ENCODE measurements around the gene SMIM3.
"Not testable (repeated sequence)": the region's sequence is repeated elsewhere in the genome, so short reads cannot be mapped to it uniquely, and the experiment has no call there.

Gene SMIM3

DNA sequence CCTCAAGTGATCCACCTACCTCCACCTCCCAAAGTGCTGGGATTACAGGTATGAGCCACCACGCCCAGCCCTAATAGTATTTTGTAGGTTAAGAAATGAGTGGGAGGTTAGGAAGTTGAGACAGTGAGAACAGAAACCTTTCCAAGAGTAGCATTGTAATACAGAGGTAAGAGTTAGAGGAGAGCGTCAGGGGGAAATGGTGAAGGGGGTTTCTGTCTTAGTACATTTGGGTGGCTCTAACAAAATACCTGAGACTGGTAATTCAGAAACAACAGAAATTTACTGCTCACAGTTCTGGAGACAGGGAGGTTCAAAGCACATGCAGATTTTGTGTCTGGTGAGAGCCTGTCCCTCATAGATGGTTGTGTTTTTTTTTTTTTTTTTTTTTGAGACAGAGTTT is 18.8 kb downstream of the SMIM3 start:
- H3K4me3 ChIP-seq (ENCODE audit: low read depth, low read length): no peak overlapping the region
- H3K27ac ChIP-seq (ENCODE audit: low read depth, low read length): no peak overlapping the region
- H3K4me1 ChIP-seq (ENCODE audit: control insufficient read depth, insufficient read depth, low read length): no peaks in the 10 kb centered on the region
- no peaks in the 10 kb centered on the region for H3K27me3 ChIP-seq (ENCODE audit: control insufficient read depth, insufficient read depth, low read length)
- H3K36me3 ChIP-seq (ENCODE audit: control insufficient read depth, insufficient read depth, low read length): no peaks in the 10 kb centered on the region
- no peak overlapping the region for H3K9ac ChIP-seq (ENCODE audit: low read length)
- H3K9me3 ChIP-seq (ENCODE audit: control insufficient read depth, insufficient read depth, low read depth, low read length): no peaks in the 10 kb centered on the region

DNA sequence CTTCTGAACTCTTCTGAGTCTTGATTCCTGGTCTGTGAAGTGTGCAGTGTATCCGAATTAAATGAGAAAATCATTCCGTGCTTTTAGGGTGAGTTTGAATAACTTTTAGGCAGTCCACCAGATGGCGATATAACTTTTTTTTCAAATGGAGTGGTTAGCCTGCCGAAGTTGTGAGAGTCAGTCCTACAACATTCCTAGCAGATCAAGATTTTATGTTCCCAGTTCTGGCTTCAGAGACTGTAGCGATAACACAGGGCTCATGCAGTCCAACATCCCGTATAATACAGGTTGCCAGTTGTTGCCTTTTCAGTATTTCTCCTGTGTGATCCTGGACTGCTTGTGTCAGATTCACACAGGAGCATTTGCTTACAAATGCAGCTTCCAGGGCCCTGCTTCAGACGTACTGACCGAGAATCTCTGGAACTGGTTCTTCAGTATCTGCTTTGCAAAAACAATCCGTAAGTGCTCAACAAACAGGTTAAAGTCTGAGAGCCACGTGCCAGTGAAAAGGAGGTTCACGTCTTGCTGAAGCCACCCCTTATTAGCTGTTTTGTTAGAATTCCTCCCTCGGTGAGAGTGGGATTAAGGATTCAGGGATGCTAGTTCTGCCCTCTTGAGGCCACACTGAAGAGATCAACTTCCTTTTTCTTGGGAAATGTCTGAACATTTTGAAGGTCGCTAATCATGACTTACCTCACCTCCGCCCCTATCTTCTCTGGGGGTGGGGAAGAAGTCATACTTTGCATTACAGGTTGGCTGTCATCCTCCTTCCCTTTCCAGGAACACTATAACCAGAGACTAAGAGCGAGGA is 22.8 kb downstream of the SMIM3 start:
- peak overlapping the region; percentile 68 for H3K4me3 ChIP-seq (ENCODE audit: low read depth, low read length)

DNA sequence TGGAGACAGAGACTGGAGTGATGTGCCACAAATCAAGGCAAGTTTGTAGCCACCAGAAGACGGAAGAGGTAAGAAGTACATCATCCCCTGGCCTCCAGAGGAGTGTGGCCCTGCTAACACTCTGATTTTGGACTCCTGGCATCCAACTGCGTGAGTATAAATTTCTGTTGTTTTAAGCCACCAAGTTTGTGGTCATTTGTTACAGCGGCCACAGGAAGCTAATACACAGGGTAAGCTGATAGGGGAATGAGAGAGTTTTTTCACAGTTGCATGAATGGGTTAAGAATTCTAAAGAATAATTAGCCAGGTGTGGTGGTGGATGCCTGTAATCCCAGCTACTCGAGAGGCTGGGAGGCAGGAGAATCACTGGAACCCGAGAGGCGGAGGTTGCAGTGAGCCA is 25.8 kb downstream of the SMIM3 start:
- H3K27ac ChIP-seq (ENCODE audit: low read depth, low read length): no peak overlapping the region
- no peaks in the 10 kb centered on the region for H3K36me3 ChIP-seq (ENCODE audit: control insufficient read depth, insufficient read depth, low read length)
- H3K9ac ChIP-seq (ENCODE audit: low read length): no peak overlapping the region
- peaks cover 24% of the 10 kb centered on the region for H3K27me3 ChIP-seq (ENCODE audit: control insufficient read depth, insufficient read depth, low read length)
- H3K4me1 ChIP-seq (ENCODE audit: control insufficient read depth, insufficient read depth, low read length): no peaks in the 10 kb centered on the region; the same call in 1 of the 2 replicates
- 0 out of 2 replicates have a peak, but pooled peaks cover 4% of the 10 kb centered on the region for H3K9me3 ChIP-seq (ENCODE audit: control insufficient read depth, insufficient read depth, low read depth, low read length)
- no peak overlapping the region for H3K4me3 ChIP-seq (ENCODE audit: low read depth, low read length)

More for the DNA sequence above, 22.8 kb downstream of the SMIM3 start:
- H3K27me3 ChIP-seq (ENCODE audit: control insufficient read depth, insufficient read depth, low read length): peaks cover 5% of the 10 kb centered on the region; the same call in 1 of the 2 replicates
- H3K4me1 ChIP-seq (ENCODE audit: control insufficient read depth, insufficient read depth, low read length): no peaks in the 10 kb centered on the region
- no peaks in the 10 kb centered on the region for H3K36me3 ChIP-seq (ENCODE audit: control insufficient read depth, insufficient read depth, low read length)
- H3K27ac ChIP-seq (ENCODE audit: low read depth, low read length): no peak overlapping the region
- H3K9me3 ChIP-seq (ENCODE audit: control insufficient read depth, insufficient read depth, low read depth, low read length): 0 out of 2 replicates have a peak, but pooled peaks cover 4% of the 10 kb centered on the region
- H3K9ac ChIP-seq (ENCODE audit: low read length): peak overlapping the region; percentile 49

DNA sequence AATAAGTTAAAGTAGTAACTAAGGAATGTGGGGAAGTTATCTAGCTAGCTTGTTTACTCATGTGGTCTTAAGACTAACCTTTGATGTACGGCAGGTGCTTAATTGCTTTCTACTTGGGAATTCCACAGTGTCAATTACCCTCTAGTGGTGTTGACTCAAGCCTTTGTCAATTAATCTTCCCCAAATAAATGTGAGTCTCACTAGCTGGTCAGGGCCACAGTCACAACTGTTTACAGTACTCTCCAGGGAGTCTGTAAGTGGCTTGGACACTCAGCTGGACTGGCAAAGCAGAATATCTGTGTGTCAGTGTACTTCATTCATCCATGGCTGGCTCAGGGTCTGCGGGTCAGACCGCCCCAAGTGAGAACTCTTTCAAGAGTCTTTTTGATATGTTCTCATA is 30.8 kb downstream of the SMIM3 start:
- Histone ChIP-seq H3K36me3 (ENCODE audit: control insufficient read depth, insufficient read depth, low read length) (no peaks in the 10 kb centered on the region), H3K4me3 (ENCODE audit: low read depth, low read length) (no peak overlapping the region), H3K27ac (ENCODE audit: low read depth, low read length) (no peak overlapping the region), H3K9me3 (ENCODE audit: control insufficient read depth, insufficient read depth, low read depth, low read length) (0 out of 2 replicates have a peak, but pooled peaks cover under 1% of the 10 kb centered on the region), H3K4me1 (ENCODE audit: control insufficient read depth, insufficient read depth, low read length) (no peaks in the 10 kb centered on the region; the same call in none of the 2 replicates), H3K9ac (ENCODE audit: low read length) (no peak overlapping the region), H3K27me3 (ENCODE audit: control insufficient read depth, insufficient read depth, low read length) (peaks cover 30% of the 10 kb centered on the region)

DNA sequence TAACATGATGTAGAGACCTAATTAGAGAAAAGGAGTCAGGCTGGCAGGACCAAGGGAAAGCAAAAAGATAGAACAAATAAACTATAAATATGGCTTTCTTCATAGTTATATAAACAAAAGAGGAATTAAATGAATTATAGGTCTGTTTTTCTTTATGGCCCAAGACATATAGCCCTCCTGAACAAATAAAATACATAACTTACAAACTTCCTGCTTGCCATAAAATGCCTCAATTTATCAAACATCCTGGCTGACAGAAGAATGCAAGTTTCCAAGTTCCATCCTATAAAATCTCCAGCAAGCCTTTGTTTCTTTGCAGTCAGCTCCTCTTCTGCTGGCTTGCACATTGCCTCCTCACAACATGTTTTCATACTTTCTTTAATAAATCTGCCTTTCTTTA is 36.5 kb downstream of the SMIM3 start:
- Histone ChIP-seq H3K9me3 (ENCODE audit: control insufficient read depth, insufficient read depth, low read depth, low read length) (no peaks in the 10 kb centered on the region), H3K36me3 (ENCODE audit: control insufficient read depth, insufficient read depth, low read length) (no peaks in the 10 kb centered on the region), H3K4me3 (ENCODE audit: low read depth, low read length) (no peak overlapping the region), H3K9ac (ENCODE audit: low read length) (no peak overlapping the region), H3K27ac (ENCODE audit: low read depth, low read length) (no peak overlapping the region), H3K27me3 (ENCODE audit: control insufficient read depth, insufficient read depth, low read length) (peaks cover 5% of the 10 kb centered on the region; the same call in 1 of the 2 replicates), H3K4me1 (ENCODE audit: control insufficient read depth, insufficient read depth, low read length) (peaks cover 4% of the 10 kb centered on the region; the same call in 1 of the 2 replicates)

DNA sequence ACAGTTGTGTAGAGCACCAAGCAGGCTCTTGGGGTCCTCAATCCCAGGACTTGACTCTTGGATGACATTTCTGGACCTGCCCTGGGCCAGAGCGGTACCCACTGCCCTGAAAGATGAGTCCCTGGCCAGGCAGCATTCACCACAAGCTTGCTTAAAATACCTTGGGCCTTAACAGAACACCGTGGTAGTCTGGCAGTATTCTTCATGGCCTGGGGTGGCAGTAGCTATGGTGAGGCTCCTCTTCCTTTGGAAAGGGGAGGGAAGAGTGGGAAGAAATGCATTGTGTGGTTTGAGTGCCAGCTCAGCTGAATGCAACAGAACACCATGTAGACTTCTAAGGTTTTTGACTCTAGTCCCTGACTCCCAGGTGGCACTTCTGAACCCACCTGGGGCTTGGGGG is 38.4 kb downstream of the SMIM3 start:
- no peaks in the 10 kb centered on the region for H3K36me3 ChIP-seq (ENCODE audit: control insufficient read depth, insufficient read depth, low read length)
- no peak overlapping the region for H3K9ac ChIP-seq (ENCODE audit: low read length)
- H3K27me3 ChIP-seq (ENCODE audit: control insufficient read depth, insufficient read depth, low read length): no peaks in the 10 kb centered on the region
- H3K9me3 ChIP-seq (ENCODE audit: control insufficient read depth, insufficient read depth, low read depth, low read length): peaks cover 6% of the 10 kb centered on the region
- no peak overlapping the region for H3K27ac ChIP-seq (ENCODE audit: low read depth, low read length)
- H3K4me3 ChIP-seq (ENCODE audit: low read depth, low read length): no peak overlapping the region
- H3K4me1 ChIP-seq (ENCODE audit: control insufficient read depth, insufficient read depth, low read length): 0 out of 2 replicates have a peak, but pooled peaks cover 4% of the 10 kb centered on the region

DNA sequence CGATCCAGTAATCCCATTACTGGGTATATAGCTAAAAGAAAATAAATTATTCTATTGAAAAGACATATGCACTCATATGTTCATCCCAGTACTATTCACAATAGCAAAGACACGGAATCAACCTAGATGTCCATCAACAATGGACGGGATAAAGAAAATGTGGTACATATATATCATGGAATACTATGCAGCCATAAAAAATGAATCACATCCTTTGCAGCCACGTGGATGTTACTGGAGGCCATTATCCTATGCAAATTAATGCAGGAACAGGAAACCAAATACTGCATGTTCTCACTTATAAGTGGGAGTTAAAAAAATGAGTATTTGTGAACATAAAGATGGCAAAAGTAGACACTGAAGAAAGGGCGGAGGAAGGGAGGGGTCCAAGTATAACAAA is 51.2 kb downstream of the SMIM3 start:
- no peaks in the 10 kb centered on the region for H3K36me3 ChIP-seq (ENCODE audit: control insufficient read depth, insufficient read depth, low read length)
- no peak overlapping the region for H3K4me3 ChIP-seq (ENCODE audit: low read depth, low read length)
- no peaks in the 10 kb centered on the region for H3K9me3 ChIP-seq (ENCODE audit: control insufficient read depth, insufficient read depth, low read depth, low read length)
- no peaks in the 10 kb centered on the region for H3K27me3 ChIP-seq (ENCODE audit: control insufficient read depth, insufficient read depth, low read length)
- no peak overlapping the region for H3K9ac ChIP-seq (ENCODE audit: low read length)
- no peak overlapping the region for H3K27ac ChIP-seq (ENCODE audit: low read depth, low read length)
- no peaks in the 10 kb centered on the region for H3K4me1 ChIP-seq (ENCODE audit: control insufficient read depth, insufficient read depth, low read length)

DNA sequence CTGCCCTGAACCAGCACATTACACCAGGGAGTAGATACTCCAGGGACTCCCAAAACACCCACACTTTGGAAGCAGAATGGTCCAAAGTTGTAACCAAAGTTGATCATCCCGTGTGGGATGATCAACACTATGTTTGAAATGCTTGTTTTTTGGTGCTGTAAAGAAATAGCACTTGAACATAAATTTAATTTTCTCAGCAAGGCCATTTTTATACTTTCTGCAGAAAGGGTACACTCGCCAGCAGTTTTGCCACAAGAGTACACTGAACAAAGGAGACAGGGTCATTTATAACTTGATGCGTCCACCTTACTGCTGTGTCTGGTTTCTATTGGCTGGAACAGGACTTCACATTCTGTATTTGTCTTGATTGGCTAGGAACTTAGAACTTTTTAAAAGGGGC is 53.3 kb downstream of the SMIM3 start:
- H3K4me3 ChIP-seq (ENCODE audit: low read depth, low read length); H3K27ac ChIP-seq (ENCODE audit: low read depth, low read length); H3K9ac ChIP-seq (ENCODE audit: low read length): not testable (repeated sequence)

DNA sequence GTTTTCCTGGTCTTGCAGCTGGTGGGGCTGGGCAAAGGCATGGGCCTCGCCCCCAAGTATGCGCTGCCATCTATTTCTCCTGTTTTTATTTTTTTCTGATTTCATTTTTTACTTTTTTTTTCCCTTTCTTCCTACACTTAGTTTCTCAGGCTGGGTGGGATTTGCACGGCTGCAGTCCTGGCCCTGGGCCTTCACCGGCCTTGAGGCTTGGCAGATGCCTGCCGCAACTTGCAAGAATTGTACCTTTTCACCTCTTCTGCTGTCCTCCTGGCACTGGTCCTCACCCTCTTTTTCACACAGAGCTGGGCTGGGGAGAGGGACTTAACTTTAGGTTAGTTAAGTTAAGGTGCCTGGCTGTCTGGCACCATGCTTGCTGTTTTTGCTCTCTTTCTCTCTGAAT is 57.5 kb downstream of the SMIM3 start:
- H3K27ac ChIP-seq (ENCODE audit: low read depth, low read length): no peak overlapping the region
- H3K4me1 ChIP-seq (ENCODE audit: control insufficient read depth, insufficient read depth, low read length): no peaks in the 10 kb centered on the region
- no peak overlapping the region for H3K4me3 ChIP-seq (ENCODE audit: low read depth, low read length)
- no peak overlapping the region for H3K9ac ChIP-seq (ENCODE audit: low read length)
- H3K27me3 ChIP-seq (ENCODE audit: control insufficient read depth, insufficient read depth, low read length): peaks cover 4% of the 10 kb centered on the region; the same call in 1 of the 2 replicates
- H3K9me3 ChIP-seq (ENCODE audit: control insufficient read depth, insufficient read depth, low read depth, low read length): no peaks in the 10 kb centered on the region
- no peaks in the 10 kb centered on the region for H3K36me3 ChIP-seq (ENCODE audit: control insufficient read depth, insufficient read depth, low read length)

More for the DNA sequence above, 53.3 kb downstream of the SMIM3 start:
- not testable (repeated sequence) for H3K4me1 ChIP-seq (ENCODE audit: control insufficient read depth, insufficient read depth, low read length); H3K27me3 ChIP-seq (ENCODE audit: control insufficient read depth, insufficient read depth, low read length); H3K9me3 ChIP-seq (ENCODE audit: control insufficient read depth, insufficient read depth, low read depth, low read length); H3K36me3 ChIP-seq (ENCODE audit: control insufficient read depth, insufficient read depth, low read length)

DNA sequence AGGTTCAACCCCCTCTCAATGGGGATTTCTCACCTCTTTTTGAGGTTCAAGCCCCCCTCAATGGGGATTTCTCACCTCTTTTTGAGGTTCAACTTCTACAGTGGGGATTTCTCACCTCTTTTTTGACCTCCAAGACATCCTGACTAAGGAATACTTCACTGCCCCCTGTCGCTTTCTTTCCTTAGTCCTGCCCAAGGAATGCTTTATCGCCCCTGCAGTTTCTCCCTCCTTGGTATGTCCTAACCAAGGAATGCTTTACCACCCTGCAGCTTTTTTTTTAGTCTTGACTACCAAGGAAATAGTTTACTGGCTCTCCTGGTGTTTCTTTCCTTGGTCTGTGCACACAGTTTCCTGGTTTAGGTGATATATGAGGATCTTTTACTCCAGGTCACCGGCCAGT is 58.1 kb downstream of the SMIM3 start:
- no peaks in the 10 kb centered on the region for H3K36me3 ChIP-seq (ENCODE audit: control insufficient read depth, insufficient read depth, low read length)
- H3K9me3 ChIP-seq (ENCODE audit: control insufficient read depth, insufficient read depth, low read depth, low read length): no peaks in the 10 kb centered on the region
- H3K4me3 ChIP-seq (ENCODE audit: low read depth, low read length): no peak overlapping the region

DNA sequence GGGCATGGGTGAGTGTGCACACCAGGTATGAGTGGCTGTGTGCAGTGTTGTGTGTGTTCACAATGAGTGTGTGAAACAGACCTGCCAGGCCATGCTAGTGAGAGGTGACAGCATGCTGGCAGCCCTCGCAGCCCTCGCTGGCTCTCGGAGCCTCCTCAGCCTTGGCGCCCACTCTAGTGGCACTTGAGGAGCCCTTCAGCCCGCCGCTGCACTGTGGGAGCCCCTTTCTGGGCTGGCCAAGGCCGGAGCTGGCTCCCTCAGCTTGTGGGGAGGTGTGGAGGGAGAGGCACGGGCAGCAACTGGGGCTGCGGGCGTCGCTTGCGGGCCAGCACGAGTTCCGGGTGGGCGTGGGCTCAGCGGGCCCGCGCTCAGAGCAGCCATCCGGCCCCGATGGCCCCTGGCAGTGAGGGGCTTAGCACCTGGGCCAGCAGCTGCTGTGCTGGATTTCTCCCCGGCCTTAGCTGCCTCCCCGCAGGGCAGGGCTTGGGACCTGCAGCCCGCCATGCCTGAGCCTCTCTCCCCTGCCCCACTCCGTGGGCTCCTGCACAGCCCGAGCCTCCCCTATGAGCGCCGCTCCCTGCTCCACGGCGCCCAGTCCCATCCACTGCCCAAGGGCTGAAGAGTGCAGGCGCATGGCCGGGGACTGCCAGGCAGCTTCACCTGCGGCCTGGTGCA is 66.8 kb downstream of the SMIM3 start:
- H3K9me3 ChIP-seq (ENCODE audit: control insufficient read depth, insufficient read depth, low read depth, low read length); H3K27ac ChIP-seq (ENCODE audit: low read depth, low read length); H3K4me1 ChIP-seq (ENCODE audit: control insufficient read depth, insufficient read depth, low read length); H3K4me3 ChIP-seq (ENCODE audit: low read depth, low read length); H3K36me3 ChIP-seq (ENCODE audit: control insufficient read depth, insufficient read depth, low read length); H3K9ac ChIP-seq (ENCODE audit: low read length); H3K27me3 ChIP-seq (ENCODE audit: control insufficient read depth, insufficient read depth, low read length): not testable (repeated sequence)

More for the DNA sequence above, 58.1 kb downstream of the SMIM3 start:
- Histone ChIP-seq H3K27me3 (ENCODE audit: control insufficient read depth, insufficient read depth, low read length) (peaks cover 4% of the 10 kb centered on the region; the same call in 1 of the 2 replicates), H3K4me1 (ENCODE audit: control insufficient read depth, insufficient read depth, low read length) (no peaks in the 10 kb centered on the region), H3K27ac (ENCODE audit: low read depth, low read length) (no peak overlapping the region), H3K9ac (ENCODE audit: low read length) (no peak overlapping the region)
